Left lobe of liver (tissue), 2 donors: ENCODE results near the gene PTBP1. TPM values are rescaled to one million over a fixed set of nuclear protein-coding genes. Genes with fewer than 3 reads are reported as not detected.

Experiments
- ATAC-seq: fragments of 200-7000 bp; cut with Tn5 transposase; one replicate; pipeline ENCODE4 v1.9.1; 2020; ENCODE audit warnings: mild to moderate bottlenecking, moderate library complexity
- DNase-seq: peaks from one replicate; pipeline ENCODE4 v3.0.0-alpha.2; 2020; ENCODE audit warnings: low spot score
- total RNA-seq: library from RNA; stranded (reverse); gene quantifications from one replicate; pipeline ENCODE4 v1.2.1, GENCODE V29; 2021
- donor health status: DM: no; HTN: no; CAD: no; lungs with moderate emphysema.
- donor health status: DM: no; HTN: yes; CAD: no.

PTBP1 gene
- total RNA-seq, 1 donor from 2014 or later, result 115 TPM

DNA sequence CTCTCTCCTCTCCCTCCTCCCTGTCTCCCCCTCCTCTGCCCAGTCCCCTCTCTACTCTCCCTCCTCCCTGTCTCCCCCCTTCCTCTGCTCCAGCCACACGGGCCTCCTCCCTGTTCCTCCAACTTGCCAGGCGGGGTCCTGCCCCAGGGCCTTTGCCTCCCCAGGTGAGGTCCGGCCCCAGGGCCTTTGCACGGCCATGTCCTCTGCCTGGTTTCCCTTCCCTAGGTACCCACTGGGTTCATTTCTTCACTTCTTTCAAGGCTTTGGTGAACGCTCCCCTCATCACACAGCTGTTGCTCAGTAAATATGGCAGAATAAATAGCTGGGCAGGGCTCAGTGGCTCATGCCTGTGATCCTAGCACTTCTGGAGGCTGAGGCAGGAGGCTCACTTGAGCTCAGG is 25.2 kb upstream of the PTBP1 start:
- DNase-seq (no peak), ATAC-seq (no peak)

DNA sequence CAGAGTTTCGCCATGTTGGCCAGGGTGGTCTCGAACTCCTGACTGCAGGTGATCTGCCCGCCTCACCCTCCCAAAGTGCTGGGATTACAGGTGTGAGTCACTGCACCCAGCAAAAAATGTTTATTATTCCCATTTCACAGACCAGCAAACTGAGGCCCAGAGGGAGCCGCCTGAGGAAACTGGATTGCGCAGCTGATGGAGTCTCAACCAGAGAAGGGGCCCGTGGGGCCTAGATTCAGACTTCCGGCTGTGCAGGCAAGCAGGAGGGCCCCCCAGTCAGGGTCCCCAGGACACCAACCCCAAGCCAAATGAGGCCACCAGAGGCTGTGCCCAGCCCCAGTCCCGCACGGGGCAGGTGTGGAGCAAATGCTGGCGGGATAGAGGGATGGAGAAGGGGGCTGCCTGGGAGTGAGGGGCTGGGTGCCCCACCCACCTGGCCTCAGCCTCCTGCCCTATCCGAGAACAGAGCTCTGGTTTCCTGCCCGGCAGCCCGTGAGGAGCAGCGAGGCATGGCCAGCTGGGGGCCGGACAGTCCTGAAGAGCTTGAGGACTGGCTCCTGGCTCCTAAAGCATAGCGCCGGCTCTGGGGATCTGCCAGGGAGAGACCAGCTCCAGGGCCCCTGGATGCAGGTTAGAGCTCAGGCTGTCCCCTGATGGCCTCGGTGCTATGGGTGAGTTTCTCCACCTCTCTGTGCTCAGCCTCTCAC is 24.4 kb upstream of the PTBP1 start:
- ATAC-seq, result no peak
- no peak for DNase-seq

DNA sequence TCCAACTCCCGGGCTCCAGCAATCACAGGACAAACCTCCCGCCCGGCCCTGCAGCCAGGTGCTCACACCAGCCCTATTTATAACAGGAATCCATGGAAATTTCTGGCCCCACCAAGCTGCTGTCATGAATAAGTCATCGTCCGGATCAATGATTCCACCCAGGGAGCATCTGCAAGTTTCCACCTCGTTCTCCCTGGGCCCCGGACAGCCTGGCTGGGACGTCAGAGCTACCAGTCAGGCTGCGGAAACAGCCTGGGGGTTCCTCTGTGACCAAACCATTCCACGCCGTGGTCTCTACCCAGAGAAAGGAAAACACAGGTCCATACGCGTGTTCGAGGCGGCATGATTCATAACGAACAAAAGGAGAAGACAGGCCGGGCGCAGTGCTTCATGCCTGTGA is 20.7 kb upstream of the PTBP1 start:
- ATAC-seq (no peak), DNase-seq (no peak)

- peak; percentile 84 for ATAC-seq
- DNase-seq, result no peak
Observed at GRCh38 chr19:778910-779653, 18.2 kb upstream of the PTBP1 start.

- ATAC-seq (no peak), DNase-seq (no peak)
Observed at GRCh38 chr19:780935-781334, 16.3 kb upstream of the PTBP1 start.

DNA sequence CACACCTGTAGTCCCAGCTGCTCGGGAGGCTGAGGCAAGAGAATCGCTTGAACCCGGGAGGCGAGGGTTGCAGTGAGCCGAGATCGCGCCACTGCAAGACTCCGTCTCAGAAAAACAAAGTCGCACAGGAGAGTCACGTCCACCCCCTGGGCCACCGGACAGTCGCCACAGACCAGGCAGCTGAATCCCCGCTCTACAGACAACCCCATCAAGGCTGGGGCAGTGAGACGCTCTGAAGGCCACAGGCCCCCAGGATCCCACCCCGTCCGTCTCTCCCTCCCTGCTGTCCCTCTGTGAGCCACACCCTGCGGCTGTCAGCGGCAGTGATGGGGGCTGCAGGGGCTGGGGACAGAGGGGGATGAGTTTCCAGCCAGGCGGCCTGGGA is 15.5 kb upstream of the PTBP1 start:
- ATAC-seq (no peak), DNase-seq (no peak)

GRCh38 chr19:782185-782877 is 14.9 kb upstream of the PTBP1 start:
- ATAC-seq (peak; percentile 29), DNase-seq (no peak)

DNA sequence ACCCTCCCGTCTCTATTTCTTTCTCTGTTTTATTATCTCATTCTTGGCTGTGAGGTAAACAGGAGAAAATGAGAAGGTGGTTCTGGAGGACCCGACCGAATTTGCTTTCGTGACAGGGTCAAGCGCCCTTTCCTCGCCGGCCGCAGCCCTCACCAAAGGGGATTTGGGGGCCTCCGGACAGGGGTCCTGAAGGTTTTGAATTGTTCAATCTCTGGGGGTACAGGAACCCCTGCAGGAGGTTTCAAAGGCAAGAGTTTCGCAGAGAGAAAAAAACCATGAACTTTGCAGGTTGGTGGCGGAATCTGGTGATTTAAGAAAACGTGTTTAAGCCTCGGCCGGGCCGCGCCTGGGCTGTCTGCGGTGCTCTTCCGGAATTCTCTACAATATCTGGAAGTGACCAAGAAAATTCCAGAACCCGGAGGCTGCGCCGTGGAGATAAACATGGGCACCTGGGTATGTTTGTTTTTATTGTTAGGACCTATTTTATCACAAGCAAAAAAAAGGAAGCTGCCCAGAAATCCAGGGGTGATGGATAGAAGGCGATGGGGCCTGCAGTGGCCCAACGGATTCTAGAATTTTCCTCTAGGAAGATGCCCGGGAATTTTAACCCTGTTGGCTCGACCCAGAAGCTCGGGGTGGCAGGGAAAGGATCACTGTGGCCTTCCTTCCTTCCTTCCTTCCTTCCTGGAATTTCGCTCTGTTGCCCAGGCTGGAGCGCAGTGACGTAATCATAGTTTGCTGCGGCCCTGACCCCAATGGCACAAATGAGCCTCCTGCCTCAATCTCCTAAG is 14.2 kb upstream of the PTBP1 start:
- peak; percentile 36 for ATAC-seq

DNA sequence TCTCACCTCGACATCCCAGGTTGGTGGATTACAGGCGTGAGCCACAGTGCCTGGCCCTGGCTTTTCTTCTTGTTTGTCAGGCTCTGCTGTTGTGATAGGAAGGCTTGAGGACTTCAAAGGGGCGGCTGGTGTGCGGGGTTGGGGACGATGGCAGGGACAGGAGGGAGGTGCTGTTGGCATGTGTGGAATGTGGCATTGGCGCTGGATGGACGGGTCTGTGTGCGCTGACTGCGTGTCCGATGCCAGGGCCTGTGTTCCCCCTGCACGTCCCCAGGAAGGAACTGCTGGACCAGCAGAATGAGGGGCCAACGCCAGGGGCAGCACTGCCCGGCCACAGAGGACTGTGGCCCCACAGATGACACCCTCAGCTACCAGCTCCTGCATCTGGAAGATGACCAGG is 12.7 kb upstream of the PTBP1 start:
- ATAC-seq, result no peak
- DNase-seq, result no peak

More for the DNA sequence above, 14.2 kb upstream of the PTBP1 start:
- no peak for DNase-seq

DNA sequence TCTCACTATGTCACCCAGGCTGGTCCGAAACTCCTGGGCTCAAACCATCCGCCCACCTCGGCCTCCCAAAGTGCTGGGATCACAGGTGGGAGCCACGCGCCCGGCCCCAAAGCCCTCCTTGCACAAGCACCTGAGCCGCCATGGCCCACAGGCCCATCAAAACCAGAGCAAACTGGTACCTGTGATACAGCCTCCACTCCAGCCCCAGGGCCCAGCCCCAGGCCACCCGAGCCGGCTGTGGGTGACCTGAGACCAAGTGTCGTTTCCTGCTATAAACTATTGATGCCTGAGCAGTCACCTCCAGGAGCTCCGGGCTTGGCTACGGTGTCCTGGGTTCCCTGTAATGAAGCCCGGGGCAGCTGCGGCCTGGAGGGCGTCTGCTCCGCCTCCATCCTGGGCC is 9.7 kb upstream of the PTBP1 start:
- ATAC-seq, result no peak
- DNase-seq, result no peak

DNA sequence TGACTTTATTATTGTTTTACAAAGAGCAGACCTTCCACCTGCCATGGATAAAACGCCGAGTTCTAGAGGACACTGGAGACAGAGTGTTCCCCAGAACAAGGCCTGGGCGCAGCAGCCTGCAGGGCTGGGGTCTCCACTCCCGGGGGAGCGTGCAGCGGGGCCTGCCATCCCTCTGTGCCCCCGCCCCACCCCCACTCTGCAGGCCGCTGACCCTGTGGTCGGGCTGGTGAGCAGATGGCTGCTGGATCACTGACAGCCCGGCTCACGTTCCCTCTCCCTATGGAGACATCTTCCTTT is 8.6 kb upstream of the PTBP1 start:
- DNase-seq (no peak), ATAC-seq (no peak)

GRCh38 chr19:788983-789700 is 8.1 kb upstream of the PTBP1 start:
- ATAC-seq, result peak; percentile 60
- no peak for DNase-seq

GRCh38 chr19:789701-790060 is 7.6 kb upstream of the PTBP1 start:
- ATAC-seq, result no peak
- no peak for DNase-seq

DNA sequence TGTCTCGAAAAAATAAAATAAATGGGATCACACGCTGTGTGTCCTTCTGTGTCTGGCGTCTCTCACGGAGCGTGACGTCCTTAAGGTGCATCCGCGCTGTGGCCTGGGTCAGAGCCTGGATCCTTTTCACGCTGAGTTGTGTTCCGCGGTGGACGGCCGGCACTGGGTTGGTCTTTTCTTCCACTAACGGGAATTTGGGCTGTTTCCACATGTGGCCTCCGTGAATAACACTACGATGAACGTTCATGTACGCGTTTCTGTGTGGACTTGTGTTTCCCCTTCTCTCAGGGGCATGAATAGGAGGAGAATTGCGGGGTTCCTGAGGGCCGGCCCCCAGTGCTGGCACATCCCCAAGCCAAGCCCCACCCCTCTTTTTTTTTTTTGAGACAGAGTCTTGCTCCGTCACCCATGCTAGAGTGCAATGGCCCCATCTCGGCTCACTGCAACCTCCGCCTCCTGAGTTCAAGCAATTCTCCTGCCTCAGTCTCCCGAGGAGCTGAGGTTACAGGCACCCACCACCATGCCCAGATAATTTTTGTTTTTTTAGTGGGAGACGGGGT is 6.2 kb upstream of the PTBP1 start:
- no peak for ATAC-seq
- DNase-seq, result no peak

DNA sequence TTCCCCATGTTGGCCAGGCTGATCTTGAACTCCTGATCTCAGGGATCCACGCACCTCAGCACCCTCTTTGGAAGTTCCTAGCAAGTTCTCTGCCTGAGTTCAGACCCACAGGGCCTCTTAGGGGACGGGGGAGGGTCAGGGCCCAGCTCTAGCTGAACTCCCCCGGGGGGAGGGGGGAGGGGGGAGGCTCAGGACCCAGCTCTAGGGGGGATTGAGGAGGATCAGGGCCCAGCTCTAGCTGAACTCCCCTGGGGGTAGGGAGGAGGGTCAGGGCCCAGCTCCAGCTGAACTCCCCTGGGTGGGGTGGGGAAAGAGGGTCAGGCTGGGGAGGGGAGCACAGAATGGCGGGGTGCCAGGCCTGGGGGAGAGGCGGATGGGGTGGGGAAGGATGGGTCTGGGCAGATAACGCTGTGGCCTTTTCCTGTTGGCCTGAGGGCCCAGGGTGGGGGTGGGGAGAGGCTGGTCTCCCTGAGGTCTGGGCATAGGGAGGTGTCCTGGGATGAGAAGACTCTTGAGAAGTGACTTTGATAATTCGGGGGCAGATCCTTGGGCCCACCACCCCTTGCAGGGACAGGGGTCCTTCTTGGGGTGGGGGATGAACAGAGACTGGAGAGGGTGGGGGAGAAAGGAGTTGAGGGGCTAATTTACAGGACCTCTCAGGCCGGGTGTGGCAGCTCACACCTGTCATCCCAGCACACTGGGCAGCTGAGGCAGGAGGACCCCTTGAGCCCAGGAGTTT is 5.5 kb upstream of the PTBP1 start:
- DNase-seq, result no peak
- no peak for ATAC-seq

DNA sequence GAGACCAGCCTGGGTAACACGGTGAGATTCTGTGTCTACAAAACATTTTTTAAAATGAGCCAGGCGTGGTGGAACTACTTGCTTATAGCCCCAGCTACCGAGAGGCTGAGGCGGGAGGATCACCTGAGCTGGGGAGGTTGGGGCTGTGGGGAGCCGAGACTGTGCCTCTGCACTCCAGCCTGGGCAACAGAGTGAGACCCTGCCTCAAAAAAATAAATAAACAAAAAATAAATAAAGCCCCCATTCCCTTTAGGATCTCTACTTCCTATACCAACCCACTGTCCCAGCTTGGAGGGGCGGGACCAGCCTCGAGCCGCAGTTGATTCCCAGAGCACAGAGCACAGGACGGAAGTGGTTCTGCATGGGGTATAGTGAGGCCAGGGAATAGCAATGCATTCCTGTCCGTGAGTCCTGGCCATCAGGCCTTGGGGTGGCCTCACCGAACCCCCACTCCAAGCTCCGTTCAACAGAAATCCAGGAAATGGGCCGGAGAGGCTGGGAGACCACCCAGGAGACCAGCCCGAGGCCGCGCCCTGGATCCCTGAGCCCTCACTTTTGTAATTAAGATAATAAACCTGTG is 4.9 kb upstream of the PTBP1 start:
- DNase-seq, result no peak
- no peak for ATAC-seq

- no peak for DNase-seq
- ATAC-seq, result no peak
Observed at GRCh38 chr19:793806-794205, 3.4 kb upstream of the PTBP1 start.

DNA sequence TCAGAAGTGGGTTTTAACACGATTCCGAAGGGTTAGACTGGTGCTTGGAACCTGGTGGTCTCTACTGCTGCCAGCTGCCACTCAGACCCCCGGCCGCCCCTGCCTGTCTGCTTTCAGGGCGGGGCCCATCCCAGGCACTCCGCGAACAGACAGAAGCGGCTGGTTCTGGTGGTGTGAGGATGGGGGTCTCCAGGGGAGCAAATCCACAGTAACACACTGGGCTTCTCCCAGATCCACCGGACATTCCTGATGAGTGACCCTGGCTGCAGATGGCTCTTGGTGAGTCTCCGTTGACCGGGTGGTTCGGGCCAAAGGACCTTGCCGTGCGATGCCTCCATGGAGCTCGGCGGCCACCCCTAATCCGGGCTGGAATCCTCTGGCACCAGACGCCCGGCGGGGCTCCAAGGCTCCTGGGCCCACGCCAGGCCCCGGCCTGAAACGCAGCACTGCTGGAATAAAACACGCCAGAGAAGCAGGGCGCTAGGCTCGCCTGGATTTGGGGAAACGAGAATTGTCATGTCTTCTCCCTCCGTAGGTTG is 2.1 kb upstream of the PTBP1 start:
- ATAC-seq, result no peak
- no peak for DNase-seq
